Epithelial cell of esophagus (primary cell): ENCODE results near the gene CISD1.

Source experiments
- DNase-seq: peaks from one replicate; pipeline ENCODE4 v3.0.0; 2010; ENCODE audit warnings: low read depth
- H3K4me3 ChIP-seq: 2 replicates; pipeline ENCODE4 v1.5.1; 2011; ENCODE audit warnings: mild to moderate bottlenecking, low read length, control low read depth
- CTCF ChIP-seq: IDR thresholded peaks from 2 replicates; pipeline ENCODE4 v1.5.1; 2011; ENCODE audit warnings: low read depth, mild to moderate bottlenecking, low read length, control low read depth, inconsistent platforms; ENCODE audit not compliant: insufficient read depth; ENCODE audit errors: missing control alignments

The CISD1 gene

GRCh38 chr10:58316874-58317273 lies 47.9 kb downstream of the CISD1 start:
- no peak for TF ChIP-seq CTCF
- H3K4me3 ChIP-seq = no peak overlapping the region
- no peak for DNase-seq

GRCh38 chr10:58318346-58318745 lies 49.4 kb downstream of the CISD1 start:
- DNase-seq = no peak
- TF ChIP-seq CTCF = no peak
- no peak overlapping the region for H3K4me3 ChIP-seq

- DNase-seq = no peak
- no peak overlapping the region for H3K4me3 ChIP-seq
- TF ChIP-seq CTCF = no peak
Observed at GRCh38 chr10:58319599-58319998, 50.6 kb downstream of the CISD1 start.

- no peak overlapping the region for H3K4me3 ChIP-seq
- TF ChIP-seq CTCF = no peak
- DNase-seq = no peak
Observed at GRCh38 chr10:58320351-58321049, 51.5 kb downstream of the CISD1 start.

GRCh38 chr10:58322072-58322834 lies 53.3 kb downstream of the CISD1 start:
- TF ChIP-seq CTCF = no peak
- DNase-seq = peak; percentile 15
- H3K4me3 ChIP-seq = no peak overlapping the region

- no peak for TF ChIP-seq CTCF
- DNase-seq = no peak
- H3K4me3 ChIP-seq = no peak overlapping the region
Observed at GRCh38 chr10:58322835-58323209, 53.9 kb downstream of the CISD1 start.
